ENCODE data around the gene JUN.

JUN gene

GRCh38 chr1:58815069-58815685 is 31.3 kb upstream of the JUN start:
- peak; percentile 80 for TF ChIP-seq FOXP2 (optimal IDR thresholded peaks at IDR 0.05; ENCODE audit: borderline replicate concordance, extremely low read depth, extremely low read length, insufficient read depth)
- TF ChIP-seq POLR2AphosphoS5 (IDR thresholded peaks at IDR 0.05; ENCODE audit: low read depth, low read length), result no peak

GRCh38 chr1:58814251-58815068 is 30.6 kb upstream of the JUN start:
- TF ChIP-seq SIN3A (IDR thresholded peaks at IDR 0.05; ENCODE audit: borderline replicate concordance, insufficient read depth, low read length) (no peak), POLR2AphosphoS5 (IDR thresholded peaks at IDR 0.05; ENCODE audit: low read depth, low read length) (no peak), FOXP2 (optimal IDR thresholded peaks at IDR 0.05; ENCODE audit: borderline replicate concordance, extremely low read depth, extremely low read length, insufficient read depth) (no peak), TAF1 (IDR thresholded peaks at IDR 0.05; ENCODE audit: borderline replicate concordance, insufficient read depth, low read length) (no peak)
- TF ChIP-seq, protein P1, sequence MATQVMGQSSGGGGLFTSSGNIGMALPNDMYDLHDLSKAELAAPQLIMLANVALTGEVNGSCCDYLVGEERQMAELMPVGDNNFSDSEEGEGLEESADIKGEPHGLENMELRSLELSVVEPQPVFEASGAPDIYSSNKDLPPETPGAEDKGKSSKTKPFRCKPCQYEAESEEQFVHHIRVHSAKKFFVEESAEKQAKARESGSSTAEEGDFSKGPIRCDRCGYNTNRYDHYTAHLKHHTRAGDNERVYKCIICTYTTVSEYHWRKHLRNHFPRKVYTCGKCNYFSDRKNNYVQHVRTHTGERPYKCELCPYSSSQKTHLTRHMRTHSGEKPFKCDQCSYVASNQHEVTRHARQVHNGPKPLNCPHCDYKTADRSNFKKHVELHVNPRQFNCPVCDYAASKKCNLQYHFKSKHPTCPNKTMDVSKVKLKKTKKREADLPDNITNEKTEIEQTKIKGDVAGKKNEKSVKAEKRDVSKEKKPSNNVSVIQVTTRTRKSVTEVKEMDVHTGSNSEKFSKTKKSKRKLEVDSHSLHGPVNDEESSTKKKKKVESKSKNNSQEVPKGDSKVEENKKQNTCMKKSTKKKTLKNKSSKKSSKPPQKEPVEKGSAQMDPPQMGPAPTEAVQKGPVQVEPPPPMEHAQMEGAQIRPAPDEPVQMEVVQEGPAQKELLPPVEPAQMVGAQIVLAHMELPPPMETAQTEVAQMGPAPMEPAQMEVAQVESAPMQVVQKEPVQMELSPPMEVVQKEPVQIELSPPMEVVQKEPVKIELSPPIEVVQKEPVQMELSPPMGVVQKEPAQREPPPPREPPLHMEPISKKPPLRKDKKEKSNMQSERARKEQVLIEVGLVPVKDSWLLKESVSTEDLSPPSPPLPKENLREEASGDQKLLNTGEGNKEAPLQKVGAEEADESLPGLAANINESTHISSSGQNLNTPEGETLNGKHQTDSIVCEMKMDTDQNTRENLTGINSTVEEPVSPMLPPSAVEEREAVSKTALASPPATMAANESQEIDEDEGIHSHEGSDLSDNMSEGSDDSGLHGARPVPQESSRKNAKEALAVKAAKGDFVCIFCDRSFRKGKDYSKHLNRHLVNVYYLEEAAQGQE (IDR thresholded peaks at IDR 0.05; ENCODE audit: insufficient read depth in 1 of 2, low read depth in 2 of 2, low read length in 2 of 2), result no peak

DNA sequence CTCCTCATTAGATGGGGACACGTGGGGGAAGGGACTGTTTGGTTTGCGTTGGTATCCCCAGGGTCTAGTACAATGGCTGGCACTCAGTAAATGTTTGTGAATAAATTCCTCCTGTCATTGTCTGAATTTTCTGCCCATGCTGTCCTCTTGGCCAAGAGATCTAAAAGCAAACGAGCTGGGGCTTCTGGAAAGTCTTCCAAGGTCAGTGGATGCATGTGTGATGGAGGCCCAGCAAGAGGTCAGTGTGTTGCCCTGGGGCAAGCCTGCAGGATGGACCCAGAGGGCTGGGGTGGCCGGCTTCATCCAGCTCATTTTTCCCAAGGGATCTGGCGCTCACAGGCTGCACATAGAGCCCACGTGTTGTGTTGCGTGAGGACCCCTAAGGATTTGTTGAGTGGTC is 30.0 kb upstream of the JUN start:
- TF ChIP-seq SIN3A (IDR thresholded peaks at IDR 0.05; ENCODE audit: borderline replicate concordance, insufficient read depth, low read length) (no peak), FOXP2 (optimal IDR thresholded peaks at IDR 0.05; ENCODE audit: borderline replicate concordance, extremely low read depth, extremely low read length, insufficient read depth) (no peak), TAF1 (IDR thresholded peaks at IDR 0.05; ENCODE audit: borderline replicate concordance, insufficient read depth, low read length) (no peak)
- TF ChIP-seq, protein P1 (IDR thresholded peaks at IDR 0.05; ENCODE audit: insufficient read depth in 1 of 2, low read depth in 2 of 2, low read length in 2 of 2), result no peak

- TF ChIP-seq, protein P1 (IDR thresholded peaks at IDR 0.05; ENCODE audit: insufficient read depth in 1 of 2, low read depth in 2 of 2, low read length in 2 of 2), result no peak
- no peak for TF ChIP-seq POLR2AphosphoS5 (IDR thresholded peaks at IDR 0.05; ENCODE audit: low read depth, low read length)
- no peak for TF ChIP-seq SIN3A (IDR thresholded peaks at IDR 0.05; ENCODE audit: borderline replicate concordance, insufficient read depth, low read length)
- TF ChIP-seq TAF1 (IDR thresholded peaks at IDR 0.05; ENCODE audit: borderline replicate concordance, insufficient read depth, low read length), result no peak
- TF ChIP-seq FOXP2 (optimal IDR thresholded peaks at IDR 0.05; ENCODE audit: borderline replicate concordance, extremely low read depth, extremely low read length, insufficient read depth), result no peak
Observed at GRCh38 chr1:58813361-58813760, 29.5 kb upstream of the JUN start.

DNA sequence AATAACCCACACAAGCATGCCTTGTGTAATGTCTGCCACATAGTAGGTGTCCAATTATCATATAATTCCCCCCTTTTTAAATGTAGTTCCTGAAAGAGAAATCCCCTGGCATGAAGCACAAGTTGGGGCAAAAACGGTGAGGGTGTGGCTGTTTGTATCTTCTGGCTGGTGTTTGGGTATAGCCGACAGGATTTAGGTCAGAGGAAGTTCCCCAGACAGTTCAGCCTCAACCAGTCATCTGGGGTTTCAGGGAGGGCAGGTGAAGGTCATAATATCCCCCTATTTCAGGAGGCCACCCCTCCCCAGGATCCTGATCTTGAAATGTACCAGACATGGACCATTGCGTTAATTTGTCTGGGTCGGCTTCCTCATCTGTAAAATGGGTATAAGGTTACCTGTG is 29.1 kb upstream of the JUN start:
- TF ChIP-seq, protein P1 (IDR thresholded peaks at IDR 0.05; ENCODE audit: insufficient read depth in 1 of 2, low read depth in 2 of 2, low read length in 2 of 2), result no peak
- TF ChIP-seq FOXP2 (optimal IDR thresholded peaks at IDR 0.05; ENCODE audit: borderline replicate concordance, extremely low read depth, extremely low read length, insufficient read depth) (no peak), SIN3A (IDR thresholded peaks at IDR 0.05; ENCODE audit: borderline replicate concordance, insufficient read depth, low read length) (no peak), TAF1 (IDR thresholded peaks at IDR 0.05; ENCODE audit: borderline replicate concordance, insufficient read depth, low read length) (no peak), POLR2AphosphoS5 (IDR thresholded peaks at IDR 0.05; ENCODE audit: low read depth, low read length) (no peak)

All from PFSK-1 (cell line).